Measurements from ENCODE around the gene SOCS4. TPM values are rescaled to one million over a fixed set of nuclear protein-coding genes. Genes with fewer than 3 reads are reported as not detected.

SOCS4 gene
- total RNA-seq, 1 experiment from 2014 or later, result 31.5 TPM

DNA sequence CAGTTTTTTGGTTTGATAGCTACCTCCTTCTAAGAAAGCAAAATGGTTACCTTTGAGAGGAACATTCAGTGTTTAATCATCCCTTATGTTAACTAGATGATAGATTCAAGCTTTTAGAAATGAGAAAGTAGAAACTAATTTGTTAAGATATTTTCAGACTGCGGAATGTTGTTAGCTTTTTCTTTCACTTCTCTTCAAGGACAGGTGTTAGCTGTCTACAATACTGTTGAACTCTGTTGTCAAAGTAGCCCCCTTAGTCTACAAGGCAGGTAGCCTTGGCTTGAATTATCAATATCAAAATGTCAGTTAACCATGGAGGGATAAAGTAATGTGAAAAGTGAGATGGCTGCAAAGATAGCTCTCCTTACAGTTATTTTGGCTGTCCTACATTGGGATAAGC lies 39.2 kb downstream of the SOCS4 start:
- H3K27ac Mint-ChIP-seq (ENCODE audit: unreplicated experiment), result no peak overlapping the region
- intact Hi-C loops (cut with micrococcal nuclease; ENCODE audit: unreplicated experiment), result no loop called here
- no peaks in the 10 kb centered on the region for H3K27me3 Mint-ChIP-seq (ENCODE audit: unreplicated experiment)
- peaks cover 38% of the 10 kb centered on the region for H3K36me3 Mint-ChIP-seq (ENCODE audit: insufficient read depth, unreplicated experiment)
- peaks cover 6% of the 10 kb centered on the region for H3K4me1 Mint-ChIP-seq (ENCODE audit: low read depth, unreplicated experiment)
- TF ChIP-seq CTCF (IDR thresholded peaks at IDR 0.05; ENCODE audit: unreplicated experiment), result no peak
- no TSS peak for BruUV-seq (replicated peaks)
- no peaks in the 10 kb centered on the region for H3K9me3 Mint-ChIP-seq (ENCODE audit: low read depth, unreplicated experiment)
- no peak for DNase-seq
- CTCF ChIA-PET, result interaction anchor here (0.7 to 1.9 kb wide), 2 partner anchors 9 to 11 kb away, joined by 3 to 4 read pairs; no protein-coding TSS in a partner anchor
- no peak overlapping the region for H3K4me3 Mint-ChIP-seq (ENCODE audit: low read depth, unreplicated experiment)

DNA sequence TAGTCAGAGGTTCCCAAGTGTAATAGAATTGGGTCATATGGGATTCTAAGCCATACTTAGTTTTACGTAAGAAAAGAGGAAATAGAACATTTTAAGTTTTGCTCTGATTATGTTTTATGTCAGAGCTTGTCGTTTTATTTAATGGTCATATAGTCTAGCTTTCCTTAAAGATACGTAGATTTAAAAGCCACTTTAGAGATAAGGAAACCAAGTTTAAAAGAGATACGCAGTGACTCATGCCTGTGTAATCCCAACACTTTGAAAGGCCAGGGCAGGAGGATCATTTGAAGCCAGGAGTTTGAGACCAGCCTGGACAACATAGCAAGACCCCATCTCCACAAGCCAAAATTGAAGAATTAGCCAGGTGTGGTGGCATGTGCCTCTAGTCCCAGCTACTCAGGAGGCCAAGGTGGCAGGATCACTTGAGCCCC lies 44.0 kb downstream of the SOCS4 start:
- H3K4me3 Mint-ChIP-seq (ENCODE audit: low read depth, unreplicated experiment), result no peak overlapping the region
- peaks cover 30% of the 10 kb centered on the region for H3K4me1 Mint-ChIP-seq (ENCODE audit: low read depth, unreplicated experiment)
- CTCF ChIA-PET, result interaction anchor here (0.6 kb wide), 1 partner anchor 59 kb away, joined by 3 read pairs; no protein-coding TSS in a partner anchor
- intact Hi-C loops (cut with micrococcal nuclease; ENCODE audit: unreplicated experiment), result no loop called here
- TF ChIP-seq CTCF (IDR thresholded peaks at IDR 0.05; ENCODE audit: unreplicated experiment), result no peak
- no peaks in the 10 kb centered on the region for H3K27me3 Mint-ChIP-seq (ENCODE audit: unreplicated experiment)
- peak overlapping the region; percentile 69 for H3K27ac Mint-ChIP-seq (ENCODE audit: unreplicated experiment)
- no peak for DNase-seq
- H3K9me3 Mint-ChIP-seq (ENCODE audit: low read depth, unreplicated experiment), result no peaks in the 10 kb centered on the region
- H3K36me3 Mint-ChIP-seq (ENCODE audit: insufficient read depth, unreplicated experiment), result peaks cover 13% of the 10 kb centered on the region
- BruUV-seq (replicated peaks), result no TSS peak

GRCh38 chr14:55071870-55072640 lies 45.0 kb downstream of the SOCS4 start:
- CTCF ChIA-PET, result no interaction called here
- TSS peak; percentile 1 for BruUV-seq (replicated peaks)
- H3K27me3 Mint-ChIP-seq (ENCODE audit: unreplicated experiment), result no peaks in the 10 kb centered on the region
- peaks cover 34% of the 10 kb centered on the region for H3K4me1 Mint-ChIP-seq (ENCODE audit: low read depth, unreplicated experiment)
- H3K36me3 Mint-ChIP-seq (ENCODE audit: insufficient read depth, unreplicated experiment), result peaks cover 9% of the 10 kb centered on the region
- TF ChIP-seq CTCF (IDR thresholded peaks at IDR 0.05; ENCODE audit: unreplicated experiment), result no peak
- H3K27ac Mint-ChIP-seq (ENCODE audit: unreplicated experiment), result peak overlapping the region; percentile 69
- intact Hi-C loops (cut with micrococcal nuclease; ENCODE audit: unreplicated experiment), result no loop called here
- no peaks in the 10 kb centered on the region for H3K9me3 Mint-ChIP-seq (ENCODE audit: low read depth, unreplicated experiment)
- H3K4me3 Mint-ChIP-seq (ENCODE audit: low read depth, unreplicated experiment), result no peak overlapping the region
- DNase-seq, result no peak

- no peaks in the 10 kb centered on the region for H3K36me3 Mint-ChIP-seq (ENCODE audit: insufficient read depth, unreplicated experiment)
- CTCF ChIA-PET, result no interaction called here
- intact Hi-C loops (cut with micrococcal nuclease; ENCODE audit: unreplicated experiment), result no loop called here
Observed at GRCh38 chr14:55073856-55074255, 46.8 kb downstream of the SOCS4 start.

More at GRCh38 chr14:55073856-55074255, 46.8 kb downstream of the SOCS4 start:
- Mint-ChIP-seq H3K4me3 (ENCODE audit: low read depth, unreplicated experiment) (no peak overlapping the region), H3K9me3 (ENCODE audit: low read depth, unreplicated experiment) (no peaks in the 10 kb centered on the region), H3K27me3 (ENCODE audit: unreplicated experiment) (no peaks in the 10 kb centered on the region), H3K4me1 (ENCODE audit: low read depth, unreplicated experiment) (peaks cover 45% of the 10 kb centered on the region), H3K27ac (ENCODE audit: unreplicated experiment) (no peak overlapping the region)
- no peak for DNase-seq
- no TSS peak for BruUV-seq (replicated peaks)
- TF ChIP-seq CTCF (IDR thresholded peaks at IDR 0.05; ENCODE audit: unreplicated experiment), result no peak
